ENCODE data around the gene DCAF6.

DNA sequence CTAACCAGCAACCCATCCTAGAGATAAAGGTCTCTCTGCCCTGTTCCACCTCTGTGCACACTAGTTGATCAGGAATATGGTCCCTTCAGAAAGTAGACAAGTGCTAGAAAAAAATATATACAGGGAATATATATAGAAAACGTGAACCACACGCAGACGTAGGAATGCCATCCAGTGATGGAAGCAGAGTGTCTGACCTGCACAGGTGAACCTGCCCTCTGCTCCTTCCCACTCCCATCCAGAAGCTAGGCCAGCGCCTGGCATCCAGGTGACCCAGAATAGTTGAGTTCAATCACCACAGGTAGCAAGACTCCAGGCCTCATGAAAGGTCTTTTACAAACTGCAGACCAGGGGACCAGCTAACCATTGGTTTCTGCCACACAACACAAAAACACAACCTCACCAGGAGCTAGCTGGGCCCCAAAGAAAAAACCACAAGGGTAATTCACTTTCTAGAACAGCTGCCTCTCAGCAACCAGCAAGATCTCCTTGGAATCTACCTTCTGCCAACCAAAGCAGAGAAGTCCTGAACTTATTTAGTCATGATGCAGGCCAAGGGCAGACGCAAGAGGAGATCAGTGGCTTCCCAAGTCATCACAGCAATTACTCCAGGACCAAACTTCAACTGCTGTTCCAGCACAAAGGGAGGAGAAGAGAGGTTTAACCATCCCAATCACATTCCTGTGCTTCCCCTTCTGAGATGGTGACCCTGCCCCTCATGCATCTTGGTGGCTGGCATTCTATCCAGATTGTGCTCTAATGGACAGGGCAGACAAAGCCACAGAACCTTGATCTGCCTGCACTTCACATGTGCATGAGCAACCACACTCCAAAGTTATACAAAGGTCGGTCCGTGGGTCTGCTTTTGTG, 147.2 kb downstream of the DCAF6 start:
- TF ChIP-seq, protein P1, sequence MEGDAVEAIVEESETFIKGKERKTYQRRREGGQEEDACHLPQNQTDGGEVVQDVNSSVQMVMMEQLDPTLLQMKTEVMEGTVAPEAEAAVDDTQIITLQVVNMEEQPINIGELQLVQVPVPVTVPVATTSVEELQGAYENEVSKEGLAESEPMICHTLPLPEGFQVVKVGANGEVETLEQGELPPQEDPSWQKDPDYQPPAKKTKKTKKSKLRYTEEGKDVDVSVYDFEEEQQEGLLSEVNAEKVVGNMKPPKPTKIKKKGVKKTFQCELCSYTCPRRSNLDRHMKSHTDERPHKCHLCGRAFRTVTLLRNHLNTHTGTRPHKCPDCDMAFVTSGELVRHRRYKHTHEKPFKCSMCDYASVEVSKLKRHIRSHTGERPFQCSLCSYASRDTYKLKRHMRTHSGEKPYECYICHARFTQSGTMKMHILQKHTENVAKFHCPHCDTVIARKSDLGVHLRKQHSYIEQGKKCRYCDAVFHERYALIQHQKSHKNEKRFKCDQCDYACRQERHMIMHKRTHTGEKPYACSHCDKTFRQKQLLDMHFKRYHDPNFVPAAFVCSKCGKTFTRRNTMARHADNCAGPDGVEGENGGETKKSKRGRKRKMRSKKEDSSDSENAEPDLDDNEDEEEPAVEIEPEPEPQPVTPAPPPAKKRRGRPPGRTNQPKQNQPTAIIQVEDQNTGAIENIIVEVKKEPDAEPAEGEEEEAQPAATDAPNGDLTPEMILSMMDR (IDR thresholded peaks at IDR 0.05): no peak
- no peak for TF ChIP-seq POLR2A (IDR thresholded peaks at IDR 0.05)
